Ishikawa (cell line): ENCODE data around the gene SLCO1B1.

ENCODE experiments used
- EGR1 ChIP-seq: IDR thresholded peaks from 2 replicates; pipeline ENCODE4 v1.6.1; 2012
- MAX ChIP-seq: IDR thresholded peaks from 2 replicates; pipeline ENCODE4 v1.6.1; 2012
- NFIC ChIP-seq: IDR thresholded peaks from 2 replicates; pipeline ENCODE4 v1.6.1; 2012
- RAD21 ChIP-seq: IDR thresholded peaks from 2 replicates; pipeline ENCODE4 v1.6.1; 2012; ENCODE audit warnings: low read depth
- REST ChIP-seq: IDR thresholded peaks from 2 replicates; pipeline ENCODE4 v1.6.1; 2012; ENCODE audit warnings: low read depth, mild to moderate bottlenecking
- TAF1 ChIP-seq: IDR thresholded peaks from 2 replicates; pipeline ENCODE4 v1.6.1; 2012; ENCODE audit warnings: low read depth, mild to moderate bottlenecking

DNA sequence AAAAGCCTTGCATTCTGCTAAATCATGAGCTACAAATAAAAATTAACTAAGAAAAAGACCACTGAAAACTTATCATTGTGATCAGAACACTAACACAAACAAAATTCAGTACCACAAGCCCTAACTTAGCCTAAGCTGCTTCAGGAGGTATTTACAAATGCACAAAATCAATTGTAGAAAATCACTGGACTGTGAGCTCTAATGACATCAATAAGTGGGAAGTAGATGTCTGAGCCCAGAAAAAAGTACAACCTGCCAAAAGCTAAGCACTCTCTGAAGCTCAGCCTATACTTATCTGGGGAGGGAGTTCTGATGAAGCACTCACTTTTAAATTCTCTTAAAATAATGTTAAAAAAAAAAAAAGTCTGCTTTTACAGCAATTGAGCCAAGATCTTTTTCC is 92.9 kb downstream of the SLCO1B1 start:
- TF ChIP-seq MAX (no peak), TAF1 (no peak), REST (no peak), RAD21 (no peak), NFIC (no peak), EGR1 (no peak)
